SK-N-MC (cell line): ENCODE measurements around the gene PLEKHG5.

Experiments used
- EZH2 ChIP-seq: fragments of 200-600 bp; sonication (generic); IDR thresholded peaks from one replicate; pipeline ENCODE4 v1.6.1; 2017; ENCODE audit warnings: antibody characterized with exemption
- FOXP2 ChIP-seq: optimal IDR thresholded peaks from 2 replicates; pipeline ENCODE3; 2011; ENCODE audit warnings: mild to moderate bottlenecking, moderate library complexity; ENCODE audit not compliant: insufficient read depth; ENCODE audit errors: extremely low read length, control extremely low read depth
- POLR2AphosphoS5 ChIP-seq: IDR thresholded peaks from 2 replicates; pipeline ENCODE4 v1.6.1; 2012; ENCODE audit warnings: mild to moderate bottlenecking, low read depth, low read length, borderline replicate concordance

DNA sequence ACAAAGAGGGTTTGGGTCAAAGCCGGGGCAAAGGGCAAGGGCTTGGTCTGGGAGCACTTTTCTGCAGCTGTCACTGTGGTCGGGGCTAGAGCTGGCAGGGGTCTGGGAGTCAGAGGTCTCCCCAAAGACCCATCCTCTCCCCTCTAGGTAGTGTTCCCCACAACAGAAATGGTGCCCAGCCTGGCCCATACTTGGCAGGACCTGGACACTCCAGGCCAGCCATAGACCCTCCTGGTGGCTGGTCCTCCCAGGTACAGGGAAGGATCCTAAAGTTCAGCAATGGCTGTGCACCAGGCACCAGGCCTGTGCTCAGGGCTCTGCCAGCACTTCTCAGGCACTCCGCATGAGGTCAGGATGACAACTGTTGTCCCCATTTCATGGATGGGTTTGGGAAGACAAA is 55.9 kb downstream of the PLEKHG5 start:
- no peak for TF ChIP-seq POLR2AphosphoS5
- TF ChIP-seq EZH2: no peak
- TF ChIP-seq FOXP2: no peak
